BJ (cell line): Measurements from ENCODE around the gene KCNIP1. TPM values are rescaled to one million over a fixed set of nuclear protein-coding genes. Genes with fewer than 3 reads are reported as not detected.

Source experiments
- CTCF ChIA-PET: fragments of 350-600 bp; formaldehyde crosslinking; extraction: SDS; loops from one replicate; lab custom pipeline; 2021; ENCODE audit warnings: antibody characterized with exemption, inconsistent platforms; lab: Yijun Ruan, JAX
- POLR2A ChIA-PET: fragments of 300-600 bp; sonication (Branson Sonifier 250); formaldehyde crosslinking; extraction: SDS; loops from one replicate; lab custom pipeline; 2021; ENCODE audit warnings: antibody characterized with exemption; lab: Charles Lee
- DNase-seq: peaks from one replicate; pipeline ENCODE4 v3.0.0-alpha.2; 2011; ENCODE audit warnings: low read depth
- H3K27me3 ChIP-seq: 2 replicates; pipeline ENCODE4 v1.6.0; 2011; ENCODE audit warnings: low read length; ENCODE audit not compliant: control insufficient read depth, insufficient read depth
- H3K36me3 ChIP-seq: 2 replicates; pipeline ENCODE4 v1.5.1; 2011; ENCODE audit warnings: low read length; ENCODE audit not compliant: control insufficient read depth, insufficient read depth
- H3K4me3 ChIP-seq: 2 replicates; pipeline ENCODE4 v1.5.1; 2011; ENCODE audit warnings: low read depth, mild to moderate bottlenecking, control low read depth, low read length
- CTCF ChIP-seq: IDR thresholded peaks from 2 replicates; pipeline ENCODE4 v1.5.1; 2011; ENCODE audit warnings: low read depth, mild to moderate bottlenecking, control low read depth, inconsistent platforms, low read length, moderate library complexity; ENCODE audit not compliant: insufficient read depth
- polyA plus RNA-seq: library from polyadenylated mRNA; depleted of rRNA; stranded (reverse); fragments of >200 nt; gene quantifications from 2 replicates; pipeline ENCODE4 v1.2.3, GENCODE V29; 2011

Gene KCNIP1
- polyA plus RNA-seq, 1 experiment = not detected

GRCh38 chr5:170551622-170552021 lies 47.8 kb downstream of the KCNIP1 start:
- Histone ChIP-seq H3K27me3 (no peaks in the 10 kb centered on the region), H3K36me3 (no peaks in the 10 kb centered on the region), H3K4me3 (no peak overlapping the region)
- no peak for DNase-seq
- CTCF ChIA-PET = no interaction called here
- POLR2A ChIA-PET = no interaction called here
- TF ChIP-seq CTCF = no peak

- ChIA-PET CTCF (interaction anchor here (0.9 kb wide), 1 partner anchor 81 kb away, joined by 3 read pairs; no protein-coding TSS in a partner anchor), POLR2A (no interaction called here)
- TF ChIP-seq CTCF = no peak
- no peaks in the 10 kb centered on the region for H3K27me3 ChIP-seq
- DNase-seq = peak; percentile 4
- no peaks in the 10 kb centered on the region for H3K36me3 ChIP-seq
- no peak overlapping the region for H3K4me3 ChIP-seq
Measured at GRCh38 chr5:170552621-170553115, 48.8 kb downstream of the KCNIP1 start.

GRCh38 chr5:170553218-170553617 lies 49.4 kb downstream of the KCNIP1 start:
- DNase-seq = no peak
- ChIA-PET CTCF (interaction anchor here (0.9 kb wide), 1 partner anchor 80 kb away, joined by 3 read pairs; no protein-coding TSS in a partner anchor), POLR2A (no interaction called here)
- Histone ChIP-seq H3K27me3 (no peaks in the 10 kb centered on the region), H3K36me3 (no peaks in the 10 kb centered on the region), H3K4me3 (no peak overlapping the region)
- no peak for TF ChIP-seq CTCF

- DNase-seq = no peak
- Histone ChIP-seq H3K4me3 (no peak overlapping the region), H3K36me3 (no peaks in the 10 kb centered on the region), H3K27me3 (no peaks in the 10 kb centered on the region)
- no peak for TF ChIP-seq CTCF
- POLR2A ChIA-PET = no interaction called here
- CTCF ChIA-PET = no interaction called here
Measured at GRCh38 chr5:170554521-170555267, 50.9 kb downstream of the KCNIP1 start.

- TF ChIP-seq CTCF = no peak
- H3K27me3 ChIP-seq = 0 out of 2 replicates have a peak, but pooled peaks cover 2% of the 10 kb centered on the region
- POLR2A ChIA-PET = no interaction called here
- no peak for DNase-seq
- H3K4me3 ChIP-seq = no peak overlapping the region
- no peaks in the 10 kb centered on the region for H3K36me3 ChIP-seq
- CTCF ChIA-PET = no interaction called here
Measured at GRCh38 chr5:170557314-170557713, 53.5 kb downstream of the KCNIP1 start.
